Astrocyte of the spinal cord (primary cell): ENCODE results near the gene FBF1.

ENCODE experiments used
- DNase-seq: peaks from one replicate; pipeline ENCODE4 v3.0.0; 2011; ENCODE audit warnings: low read depth, low spot score
- H3K4me3 ChIP-seq: 2 replicates; pipeline ENCODE4 v1.5.1; 2011; ENCODE audit warnings: low read depth, mild to moderate bottlenecking, low read length, moderate library complexity
- CTCF ChIP-seq: IDR thresholded peaks from 2 replicates; pipeline ENCODE4 v1.5.1; 2012; ENCODE audit warnings: low read depth, mild to moderate bottlenecking, low read length, inconsistent platforms
- in situ Hi-C: cut with HindIII; loops from 2 replicates; pipeline ENCODE4 v1.10.0; 2017; ENCODE audit warnings: low sequenced_read_pairs

Gene FBF1

GRCh38 chr17:75925103-75925502 is 15.7 kb downstream of the FBF1 start:
- H3K4me3 ChIP-seq = no peak overlapping the region
- TF ChIP-seq CTCF = no peak
- in situ Hi-C loops = no loop called here
- no peak for DNase-seq

GRCh38 chr17:75922963-75923874 is 17.6 kb downstream of the FBF1 start:
- DNase-seq = no peak
- TF ChIP-seq CTCF = no peak
- no peak overlapping the region for H3K4me3 ChIP-seq
- in situ Hi-C loops = no loop called here

GRCh38 chr17:75922173-75922961 is 18.5 kb downstream of the FBF1 start:
- TF ChIP-seq CTCF = no peak
- in situ Hi-C loops = no loop called here
- H3K4me3 ChIP-seq = no peak overlapping the region
- no peak for DNase-seq

- H3K4me3 ChIP-seq = no peak overlapping the region
- no peak for TF ChIP-seq CTCF
- DNase-seq = no peak
- in situ Hi-C loops = no loop called here
Observed at GRCh38 chr17:75921596-75921995, 19.2 kb downstream of the FBF1 start.

GRCh38 chr17:75920045-75920560 is 20.7 kb downstream of the FBF1 start:
- no peak for TF ChIP-seq CTCF
- in situ Hi-C loops = no loop called here
- H3K4me3 ChIP-seq = no peak overlapping the region
- no peak for DNase-seq

GRCh38 chr17:75919611-75920010 is 21.2 kb downstream of the FBF1 start:
- DNase-seq = no peak
- no peak for TF ChIP-seq CTCF
- no peak overlapping the region for H3K4me3 ChIP-seq
- in situ Hi-C loops = no loop called here
